Heart right ventricle (tissue), 16 donors: ENCODE results near the gene IL19. TPM values are rescaled to one million over a fixed set of nuclear protein-coding genes. Genes with fewer than 3 reads are reported as not detected.

ENCODE experiments used
- ATAC-seq, 8 donors: fragments of 200-7000 bp; cut with Tn5 transposase; one replicate each; pipeline ENCODE4 v1.9.1; 2020; ENCODE audit warnings: mild to moderate bottlenecking in 8 of 8, moderate library complexity in 8 of 8, moderate number of reproducible peaks in 1 of 8
- DNase-seq, 2 donors: peaks; one replicate each; pipeline ENCODE4 v3.0.0-alpha.2; 2020
- H3K27ac ChIP-seq, 10 donors: fragments of 200-600 bp; sonication (generic) in 2 of 10; one replicate each; pipeline versions ENCODE4 v1.5.0 to v1.8.0; 2020 to 2022; ENCODE audit warnings: mild to moderate bottlenecking in 3 of 10
- H3K27me3 ChIP-seq, 7 donors: fragments of 200-600 bp; one replicate each; pipeline ENCODE4 v1.8.0; 2021 to 2022; ENCODE audit warnings: mild to moderate bottlenecking in 2 of 7
- H3K36me3 ChIP-seq, 9 donors: fragments of 200-600 bp; sonication (generic) in 1 of 9; one replicate each; pipeline versions ENCODE4 v1.5.0 to v1.8.0; 2020 to 2022; ENCODE audit warnings: mild to moderate bottlenecking in 2 of 9
- H3K4me1 ChIP-seq, 9 donors: fragments of 200-600 bp; sonication (generic) in 1 of 9; one replicate each; pipeline versions ENCODE4 v1.5.0 to v1.8.0; 2020 to 2022; ENCODE audit warnings: mild to moderate bottlenecking in 4 of 9
- H3K4me3 ChIP-seq, 10 donors: fragments of 200-600 bp; sonication (generic) in 2 of 10; one replicate each; pipeline versions ENCODE4 v1.5.0 to v1.8.0; 2020 to 2022; ENCODE audit warnings: mild to moderate bottlenecking in 7 of 10, moderate library complexity in 2 of 10
- H3K9me3 ChIP-seq, 11 donors: fragments of 200-600 bp in 10 of 11; sonication (generic) in 2 of 11; one replicate each; pipeline versions ENCODE4 v1.5.0 to v1.8.0; 2013 to 2022; ENCODE audit warnings: mild to moderate bottlenecking in 2 of 11, control low read depth in 1 of 11, moderate library complexity in 1 of 11
- CTCF ChIP-seq, 9 donors: fragments of 200-600 bp; sonication (generic) in 2 of 9; IDR thresholded peaks; one replicate each; pipeline versions ENCODE4 v1.5.0 to v1.8.0; 2021 to 2022; ENCODE audit warnings: antibody characterized with exemption in 9 of 9, mild to moderate bottlenecking in 5 of 9, moderate library complexity in 1 of 9
- WGBS, 2 donors: extraction: QIAGEN DNeasy Blood & Tissue Kit; methylation state at CpG; one replicate each; pipeline ENCODE4 v1.1.7; 2013; ENCODE audit warnings: inconsistent platforms in 1 of 2; 5-methylcytosine and 5-hydroxymethylcytosine counted together
- intact Hi-C, 10 donors: fragments of 100-400 bp; cut with DNase I; formaldehyde crosslinking; loops; one replicate each; pipeline versions ENCODE4 v1.11.1 to v1.14.2; 2022
- polyA plus RNA-seq, 2 donors: library from polyadenylated mRNA; stranded (reverse); fragments of 200-250 nt; gene quantifications; one replicate each; pipeline ENCODE4 v1.2.3, GENCODE V29; 2013
- total RNA-seq, 10 donors: library from RNA; stranded (reverse); fragmentation: NEBNext Ultra II Directional in 3 of 10; extraction: Animal tissue kit (Norgen Biotek cat#: 25700) in 3 of 10; gene quantifications; one replicate each; pipeline versions ENCODE4 v1.2.1 to v1.2.4, GENCODE V29; 2021 to 2023
- donor health status: Arrhythmogenic right ventricular cardiomyopathy.
- donor health status: ischemic (EF 13 %, LVEDD 7.1; RV severe dilation, severe dysfunction).
- donor health status: healthy with polysubstance abuse.
- donor health status: DM: no; HTN: yes; CAD: no.
- donor health status: DM: no; HTN: no; CAD: no.
- donor health status: ischemic (EF 25% LVEDD 6.9; RV normal size, moderate dysfunction).
- donor health status: ischemic (EF 25% LVEDD 5.7; RV mildly dilated, moderate dysfunction).
- donor health status: healthy.
- donor health status: DM: yes; HTN: yes; CAD: no.
- donor health status: Ischemic cardiomyopathy.
- donor health status: ischemic (EF 35%, LVEDD 5.7; RV mildly dilated, moderate dysfunction).
- donor health status: nonischemic (EF 11% LVEDD 7.7; RV severe dilation, severe dysfunction).
- donor health status: DM: yes; HTN: yes; CAD: no.
- donor health status: PGD.
- donor health status: ischemic (EF 29% LVEDD 5.4; RV normal size, mild dysfunction).
- donor health status: nonischemic (EF 23%, LVEDD 6.1; RV moderate dilation, normal function).

IL19 gene
- total and polyA plus RNA-seq, 12 donors = not detected

GRCh38 chr1:206826394-206826793, 55.8 kb downstream of the IL19 start:
- 47 to 50% methylated on average over 4 of the region's 4 CpGs for WGBS, 2 donors
- no peaks in the 10 kb centered on the region for H3K36me3 ChIP-seq
- intact Hi-C loops = no loop called here
- no peak overlapping the region for H3K27ac ChIP-seq
- peak in 1 of 8 donors; percentile 24 for ATAC-seq
- no peak for TF ChIP-seq CTCF (IDR thresholded peaks at IDR 0.05)
- no peak for DNase-seq
- H3K27me3 ChIP-seq = peaks cover 0 to 2% (median 0%) of the 10 kb centered on the region in 7 donors
- no peak overlapping the region for H3K4me3 ChIP-seq
- no peaks in the 10 kb centered on the region for H3K9me3 ChIP-seq
- peaks cover 0 to 31% (median 6%) of the 10 kb centered on the region in 9 donors for H3K4me1 ChIP-seq

GRCh38 chr1:206828061-206828460, 57.5 kb downstream of the IL19 start:
- H3K27me3 ChIP-seq = peaks cover 0 to 2% (median 0%) of the 10 kb centered on the region in 7 donors
- H3K27ac ChIP-seq = no peak overlapping the region
- H3K9me3 ChIP-seq = no peaks in the 10 kb centered on the region
- H3K4me1 ChIP-seq = peaks cover 0 to 47% (median 6%) of the 10 kb centered on the region in 9 donors
- no peak for TF ChIP-seq CTCF (IDR thresholded peaks at IDR 0.05)
- intact Hi-C loops = no loop called here
- ATAC-seq (no peak), DNase-seq (no peak)
- no peak overlapping the region for H3K4me3 ChIP-seq
- no peaks in the 10 kb centered on the region for H3K36me3 ChIP-seq
- 87 to 88% methylated on average over 1 of the region's 1 CpG for WGBS, 2 donors

- Histone ChIP-seq H3K4me3 (no peak overlapping the region), H3K27me3 (peaks cover 0 to 2% (median 0%) of the 10 kb centered on the region in 7 donors), H3K27ac (no peak overlapping the region), H3K36me3 (no peaks in the 10 kb centered on the region), H3K4me1 (peaks cover 0 to 54% (median 3%) of the 10 kb centered on the region in 9 donors), H3K9me3 (no peaks in the 10 kb centered on the region)
- DNase-seq = no peak
- intact Hi-C loops = no loop called here
- 82 to 87% methylated on average over 4 of the region's 4 CpGs for WGBS, 2 donors
- no peak for TF ChIP-seq CTCF (IDR thresholded peaks at IDR 0.05)
- ATAC-seq = no peak
These were observed 58.2 kb downstream of the IL19 start for GRCh38 chr1:206828765-206829164.

- WGBS, 2 donors = 81 to 87% methylated on average over 6 of the region's 6 CpGs
- DNase-seq = no peak
- intact Hi-C loops = no loop called here
These were observed 58.7 kb downstream of the IL19 start for GRCh38 chr1:206829282-206829681.

More at GRCh38 chr1:206829282-206829681, 58.7 kb downstream of the IL19 start:
- no peak for ATAC-seq
- no peak for TF ChIP-seq CTCF (IDR thresholded peaks at IDR 0.05)
- H3K36me3 ChIP-seq = no peaks in the 10 kb centered on the region
- peaks cover 0 to 54% (median 0%) of the 10 kb centered on the region in 9 donors for H3K4me1 ChIP-seq
- no peaks in the 10 kb centered on the region for H3K9me3 ChIP-seq
- H3K4me3 ChIP-seq = no peak overlapping the region
- H3K27me3 ChIP-seq = peaks cover 0 to 2% (median 0%) of the 10 kb centered on the region in 7 donors
- no peak overlapping the region for H3K27ac ChIP-seq
